Measurements from ENCODE around the gene JPH2. TPM values are rescaled to one million over a fixed set of nuclear protein-coding genes. Genes with fewer than 3 reads are reported as not detected.

JPH2 gene
- total and polyA plus RNA-seq, 9 donors, result 0.48 to 27.4 (median 3.0) TPM

DNA sequence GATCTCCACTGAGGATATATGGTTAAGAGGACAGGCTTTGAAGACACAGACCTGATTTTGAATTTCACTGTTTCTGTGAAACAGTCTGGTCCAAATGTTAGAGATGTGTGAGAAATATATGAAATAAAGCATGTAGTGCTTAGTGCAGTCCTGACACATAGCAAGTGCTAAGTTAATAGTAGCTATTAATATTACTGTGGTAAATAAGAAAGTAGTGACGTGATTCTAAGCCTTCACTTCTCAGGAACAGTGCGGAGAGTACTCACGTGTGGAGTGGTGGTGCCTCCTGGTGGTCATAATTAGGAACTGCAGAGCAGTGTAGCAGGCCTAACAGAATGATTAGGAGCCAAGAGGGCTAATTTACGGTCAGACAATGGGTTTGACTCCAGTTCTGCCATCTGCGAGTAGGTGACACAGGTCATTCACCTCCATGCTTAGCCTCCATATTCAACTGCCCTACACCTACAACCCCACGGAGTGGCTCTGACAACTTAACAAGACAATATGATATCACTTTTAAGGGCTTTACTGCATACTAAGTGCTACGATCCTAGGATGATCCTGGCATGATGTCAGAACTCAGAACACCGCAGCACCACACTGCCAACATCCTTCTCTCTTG lies 106.2 kb downstream of the JPH2 start:
- TF ChIP-seq, protein P1, sequence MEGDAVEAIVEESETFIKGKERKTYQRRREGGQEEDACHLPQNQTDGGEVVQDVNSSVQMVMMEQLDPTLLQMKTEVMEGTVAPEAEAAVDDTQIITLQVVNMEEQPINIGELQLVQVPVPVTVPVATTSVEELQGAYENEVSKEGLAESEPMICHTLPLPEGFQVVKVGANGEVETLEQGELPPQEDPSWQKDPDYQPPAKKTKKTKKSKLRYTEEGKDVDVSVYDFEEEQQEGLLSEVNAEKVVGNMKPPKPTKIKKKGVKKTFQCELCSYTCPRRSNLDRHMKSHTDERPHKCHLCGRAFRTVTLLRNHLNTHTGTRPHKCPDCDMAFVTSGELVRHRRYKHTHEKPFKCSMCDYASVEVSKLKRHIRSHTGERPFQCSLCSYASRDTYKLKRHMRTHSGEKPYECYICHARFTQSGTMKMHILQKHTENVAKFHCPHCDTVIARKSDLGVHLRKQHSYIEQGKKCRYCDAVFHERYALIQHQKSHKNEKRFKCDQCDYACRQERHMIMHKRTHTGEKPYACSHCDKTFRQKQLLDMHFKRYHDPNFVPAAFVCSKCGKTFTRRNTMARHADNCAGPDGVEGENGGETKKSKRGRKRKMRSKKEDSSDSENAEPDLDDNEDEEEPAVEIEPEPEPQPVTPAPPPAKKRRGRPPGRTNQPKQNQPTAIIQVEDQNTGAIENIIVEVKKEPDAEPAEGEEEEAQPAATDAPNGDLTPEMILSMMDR (IDR thresholded peaks at IDR 0.05), result peak; percentile 40 to 94 (median 59)
- TF ChIP-seq EP300 (IDR thresholded peaks at IDR 0.05) (no peak), POLR2A (IDR thresholded peaks at IDR 0.05) (no peak)
- 7 to 10% (median 9%) methylated on average over 8 of the region's 8 CpGs for WGBS, 3 donors
- DNase-seq, result peak; percentile 36 to 79 (median 61)
- Histone ChIP-seq H3K27ac (no peak overlapping the region), H3K9me3 (no peaks in the 10 kb centered on the region), H3K4me1 (ENCODE audit: insufficient read depth) (peaks cover 1% of the 10 kb centered on the region), H3K27me3 (no peaks in the 10 kb centered on the region), H3K4me3 (no peak overlapping the region), H3K36me3 (no peaks in the 10 kb centered on the region)
- intact Hi-C loops (cut with DNase I), result loop anchor here (5.0 to 10.0 kb wide), 4 partner anchors 328 to 636 kb away; no protein-coding TSS in a partner anchor

DNA sequence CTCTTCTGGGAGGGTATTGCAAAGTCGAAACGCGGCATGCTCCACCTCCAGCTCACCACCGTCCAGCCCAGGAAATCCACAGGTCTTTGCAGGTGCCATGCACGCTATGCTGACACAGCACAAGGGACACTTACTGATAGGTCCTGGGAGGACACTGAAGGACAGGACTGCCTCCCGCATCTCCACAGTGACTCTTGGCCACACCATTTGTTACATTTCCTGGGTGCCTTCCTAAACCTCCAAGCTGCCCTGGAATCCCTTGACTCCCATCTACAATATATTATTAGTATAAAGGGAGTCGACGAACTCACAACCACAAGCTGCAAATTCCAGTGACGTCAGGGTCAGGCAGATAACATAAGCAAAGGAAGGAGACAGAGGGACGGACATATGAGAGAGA lies 106.9 kb downstream of the JPH2 start:
- peaks cover 1% of the 10 kb centered on the region for H3K4me1 ChIP-seq (ENCODE audit: insufficient read depth)
- H3K36me3 ChIP-seq, result no peaks in the 10 kb centered on the region
- TF ChIP-seq, protein P1 (IDR thresholded peaks at IDR 0.05), result no peak
- TF ChIP-seq EP300 (IDR thresholded peaks at IDR 0.05) (no peak), POLR2A (IDR thresholded peaks at IDR 0.05) (no peak)
- H3K27me3 ChIP-seq, result no peaks in the 10 kb centered on the region
- DNase-seq, result no peak
- H3K4me3 ChIP-seq, result no peak overlapping the region
- 46 to 50% (median 48%) methylated on average over 10 of the region's 10 CpGs for WGBS, 3 donors
- H3K9me3 ChIP-seq, result no peaks in the 10 kb centered on the region
- intact Hi-C loops (cut with DNase I), result loop anchor here (5.0 to 10.0 kb wide), 4 partner anchors 328 to 635 kb away; no protein-coding TSS in a partner anchor
- H3K27ac ChIP-seq, result no peak overlapping the region

DNA sequence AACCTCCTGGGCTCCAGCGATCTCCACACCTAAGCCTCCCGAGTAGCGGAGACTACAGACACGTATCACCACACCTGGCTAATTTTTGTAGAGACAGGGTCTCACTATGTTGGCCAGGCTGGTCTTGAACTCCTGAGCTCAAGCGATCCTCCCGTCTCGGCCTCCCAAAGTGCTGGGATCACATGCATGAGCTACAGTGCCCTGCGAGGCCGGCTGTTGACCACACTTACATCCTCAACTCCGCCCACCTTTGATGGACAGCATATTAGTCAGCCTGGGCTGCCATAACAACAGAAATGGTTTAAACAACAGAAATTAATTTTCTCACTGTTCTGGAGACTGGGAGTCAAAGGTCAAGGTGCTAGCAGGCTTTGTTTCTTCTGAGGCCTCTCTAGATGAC lies 107.7 kb downstream of the JPH2 start:
- intact Hi-C loops (cut with DNase I), result loop anchor here in 1 of 4 donors (5.0 kb wide), 1 partner anchor 332 kb away; no protein-coding TSS in a partner anchor
- H3K27ac ChIP-seq, result no peak overlapping the region

DNA sequence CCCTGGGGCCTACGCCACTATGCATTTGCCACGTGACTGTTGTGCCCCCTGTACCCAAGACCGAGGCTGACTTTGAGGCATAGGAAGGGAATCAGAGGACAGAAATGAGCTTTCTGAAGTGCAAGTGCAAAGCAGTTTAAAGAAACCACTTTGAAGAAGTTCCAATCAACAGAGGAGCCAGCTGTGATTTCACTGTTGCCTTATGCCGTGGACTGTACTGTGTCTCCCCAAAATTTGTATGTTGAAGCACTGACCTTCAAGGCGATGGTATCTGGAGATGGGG lies 111.1 kb downstream of the JPH2 start:
- DNase-seq, result no peak
- no peak overlapping the region for H3K27ac ChIP-seq
- intact Hi-C loops (cut with DNase I), result loop anchor here in 1 of 4 donors (5.0 kb wide), 1 partner anchor 329 kb away; no protein-coding TSS in a partner anchor
- no peak overlapping the region for H3K4me3 ChIP-seq
- peaks cover under 1% of the 10 kb centered on the region for H3K4me1 ChIP-seq (ENCODE audit: insufficient read depth)
- TF ChIP-seq EP300 (IDR thresholded peaks at IDR 0.05) (no peak), POLR2A (IDR thresholded peaks at IDR 0.05) (no peak)
- TF ChIP-seq, protein P1 (IDR thresholded peaks at IDR 0.05), result no peak
- 92 to 93% (median 92%) methylated on average over 5 of the region's 5 CpGs for WGBS, 3 donors
- no peaks in the 10 kb centered on the region for H3K9me3 ChIP-seq
- no peaks in the 10 kb centered on the region for H3K36me3 ChIP-seq
- H3K27me3 ChIP-seq, result no peaks in the 10 kb centered on the region

More for the DNA sequence above, 107.7 kb downstream of the JPH2 start:
- DNase-seq, result no peak
- Histone ChIP-seq H3K36me3 (no peaks in the 10 kb centered on the region), H3K9me3 (no peaks in the 10 kb centered on the region), H3K4me1 (ENCODE audit: insufficient read depth) (peaks cover 1% of the 10 kb centered on the region), H3K4me3 (no peak overlapping the region), H3K27me3 (no peaks in the 10 kb centered on the region)
- TF ChIP-seq, protein P1 (IDR thresholded peaks at IDR 0.05), result no peak
- TF ChIP-seq POLR2A (IDR thresholded peaks at IDR 0.05) (no peak), EP300 (IDR thresholded peaks at IDR 0.05) (no peak)
- 87 to 93% (median 87%) methylated on average over 10 of the region's 10 CpGs for WGBS, 3 donors
